Measurements from ENCODE around the gene FGF4.

The FGF4 gene

DNA sequence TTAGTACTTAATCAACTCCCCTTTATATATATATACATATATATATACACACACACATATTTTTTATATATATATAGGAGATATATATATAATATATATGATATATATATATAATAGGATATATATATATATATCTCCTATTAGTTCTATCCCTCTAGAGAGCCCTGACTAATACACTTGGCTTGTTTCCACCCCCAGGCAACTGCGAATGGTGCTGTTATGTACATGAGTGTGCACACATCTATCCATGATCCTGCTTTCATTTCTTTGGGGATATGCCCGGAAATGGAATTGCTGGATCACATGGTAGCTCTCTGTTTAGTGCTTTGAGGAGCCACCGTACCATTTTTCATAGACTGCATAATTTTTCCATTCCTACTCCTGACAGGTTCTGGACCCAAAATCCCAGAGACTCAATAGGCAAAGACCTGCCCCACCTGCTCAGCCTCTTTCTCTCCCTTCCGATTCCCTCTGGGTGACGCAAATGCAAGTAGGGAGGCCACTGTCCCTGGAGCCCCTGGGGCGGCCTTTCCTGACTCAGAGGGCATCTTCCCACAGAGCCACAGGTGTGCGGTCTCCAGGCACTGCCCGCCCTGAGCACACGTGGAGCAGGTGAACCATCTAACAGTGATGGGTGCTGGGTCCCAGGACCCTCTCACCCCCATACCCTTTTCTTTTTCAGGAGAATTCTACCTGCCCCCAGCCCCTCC lies 32.1 kb upstream of the FGF4 start:
- DNase-seq (ENCODE audit: low read depth, low spot score) = no peak

DNA sequence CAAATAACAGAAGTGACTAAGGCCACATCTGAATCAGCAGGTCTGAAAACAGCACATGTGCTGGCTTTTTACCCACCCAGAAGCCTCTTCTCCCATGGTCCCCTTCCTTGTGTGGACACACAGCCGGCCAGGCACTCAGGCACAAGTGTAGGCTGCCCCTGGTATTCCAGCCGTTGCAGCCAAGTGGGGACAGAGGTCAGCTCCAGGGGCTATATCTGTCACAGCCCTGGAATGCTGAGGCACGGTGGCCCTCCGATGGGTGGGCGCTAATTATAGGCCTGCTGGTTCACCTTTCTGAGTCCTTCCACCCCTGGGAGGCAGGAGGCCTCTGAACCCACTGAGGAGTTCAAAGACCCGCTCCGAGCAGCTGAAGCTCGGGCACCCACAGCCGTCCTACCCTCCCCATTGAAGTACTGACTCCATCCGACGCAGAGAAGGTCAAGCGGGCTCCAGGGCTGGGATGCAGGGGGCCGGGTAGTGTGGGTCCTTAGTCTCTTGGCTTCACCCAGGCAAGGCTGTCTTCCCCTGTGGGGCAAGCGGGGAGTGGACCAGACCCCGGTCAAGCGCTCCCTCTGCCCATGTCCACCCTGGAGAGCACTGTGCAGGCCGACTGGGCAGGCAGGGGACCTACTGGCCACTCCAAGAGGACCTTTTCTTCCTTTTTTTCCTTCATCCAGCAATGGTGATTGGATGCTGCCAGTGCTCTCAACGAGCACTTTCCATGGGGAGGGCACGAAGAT lies 29.8 kb upstream of the FGF4 start:
- DNase-seq (ENCODE audit: low read depth, low spot score) = no peak

- DNase-seq (ENCODE audit: low read depth, low spot score) = no peak
Measured at GRCh38 chr11:69803604-69804218, 28.6 kb upstream of the FGF4 start.

DNA sequence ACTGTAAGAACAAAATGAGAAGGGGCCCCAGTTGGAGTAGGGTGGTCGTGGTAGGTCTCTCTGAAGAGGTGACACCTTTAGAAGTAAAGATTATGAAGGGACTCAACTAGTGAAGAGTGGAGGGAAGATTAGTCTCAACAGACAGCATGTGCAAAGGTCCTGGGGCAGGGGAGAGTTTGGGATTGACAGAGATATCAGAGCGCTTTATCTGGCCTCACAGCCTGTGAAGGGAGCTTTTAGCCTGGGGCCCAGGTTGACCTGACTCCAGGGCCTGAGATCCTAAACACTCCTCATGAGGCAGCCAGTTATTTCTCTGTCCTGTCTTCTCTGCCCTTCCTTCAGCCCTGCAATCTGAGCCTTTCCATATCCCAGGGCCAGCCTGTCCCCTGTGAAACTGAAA lies 27.9 kb upstream of the FGF4 start:
- DNase-seq (ENCODE audit: low read depth, low spot score) = no peak

DNA sequence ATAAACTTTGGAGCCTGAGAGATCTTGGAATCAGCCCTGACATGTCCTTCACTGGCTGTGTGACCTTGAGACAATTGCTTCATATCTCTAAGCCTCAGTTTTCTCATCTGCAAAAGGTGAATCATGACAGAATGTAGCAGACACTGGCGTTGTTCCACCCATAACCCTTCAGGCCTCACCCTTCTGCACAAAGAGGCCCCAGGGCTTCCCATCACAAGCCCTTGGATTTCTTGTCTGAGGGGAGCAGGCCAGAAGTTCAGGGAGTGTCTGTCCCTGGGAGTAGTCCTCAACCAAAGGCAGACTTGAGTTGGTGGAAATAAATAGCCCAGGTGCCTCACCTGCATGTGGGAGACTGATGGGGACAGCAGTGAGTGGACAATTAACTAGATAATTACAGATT lies 27.4 kb upstream of the FGF4 start:
- no peak for DNase-seq (ENCODE audit: low read depth, low spot score)

DNA sequence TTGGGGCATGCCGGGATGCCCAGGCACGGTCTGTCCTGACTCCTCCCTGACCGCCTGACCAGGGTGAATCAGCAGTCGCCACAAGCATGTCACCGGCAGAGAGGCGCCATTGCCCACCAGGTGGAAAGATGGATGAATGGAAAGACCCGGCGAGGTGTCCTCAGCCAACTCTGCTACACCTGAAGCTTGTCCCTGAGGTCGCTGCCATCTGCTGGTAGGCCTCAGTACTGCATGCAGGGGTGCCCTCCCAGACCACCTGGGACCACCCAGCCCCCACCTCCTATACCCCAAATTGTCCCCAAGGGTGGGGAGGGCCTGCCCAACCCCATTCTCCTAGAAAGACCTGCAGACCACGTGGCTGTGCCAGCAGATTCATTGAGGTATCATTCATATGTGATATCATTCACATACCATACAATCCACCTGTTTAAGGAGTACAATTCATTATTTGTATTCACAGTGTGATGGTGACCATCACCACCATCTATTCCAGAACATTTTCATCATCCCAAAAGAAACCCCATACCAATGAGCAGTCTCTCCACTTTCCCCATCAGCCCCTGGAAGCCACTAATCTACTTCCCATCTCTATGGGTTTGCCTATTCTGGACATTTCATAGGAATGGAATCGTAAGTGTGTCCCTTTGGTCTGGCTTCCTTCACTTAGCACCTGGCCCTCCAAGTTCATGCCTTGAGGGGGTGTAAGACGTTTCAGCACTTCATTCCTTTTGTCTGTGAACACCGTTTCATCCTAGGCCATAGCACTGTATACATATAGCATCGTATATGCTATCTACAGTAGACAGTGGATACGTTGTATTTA lies 26.6 kb upstream of the FGF4 start:
- no peak for DNase-seq (ENCODE audit: low read depth, low spot score)

DNA sequence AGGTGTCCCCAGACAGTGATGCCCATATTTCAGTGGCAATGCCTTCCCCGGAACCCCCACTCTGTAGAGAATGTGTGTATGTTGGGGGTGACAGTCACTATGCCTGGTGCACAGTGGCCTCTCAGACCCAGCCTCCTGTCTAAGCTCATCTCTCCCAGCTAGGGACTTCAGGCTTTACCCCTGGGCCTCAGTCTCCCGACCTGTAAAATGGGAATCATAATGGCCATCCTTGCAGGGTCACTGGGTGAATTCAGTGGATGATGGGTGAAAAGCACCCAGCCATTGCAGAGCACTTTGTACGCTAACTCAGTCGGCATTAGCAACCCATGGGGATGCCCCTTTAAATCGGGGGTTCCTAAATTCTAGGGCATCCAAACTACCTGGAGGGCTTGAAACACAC lies 25.1 kb upstream of the FGF4 start:
- no peak for DNase-seq (ENCODE audit: low read depth, low spot score)

DNA sequence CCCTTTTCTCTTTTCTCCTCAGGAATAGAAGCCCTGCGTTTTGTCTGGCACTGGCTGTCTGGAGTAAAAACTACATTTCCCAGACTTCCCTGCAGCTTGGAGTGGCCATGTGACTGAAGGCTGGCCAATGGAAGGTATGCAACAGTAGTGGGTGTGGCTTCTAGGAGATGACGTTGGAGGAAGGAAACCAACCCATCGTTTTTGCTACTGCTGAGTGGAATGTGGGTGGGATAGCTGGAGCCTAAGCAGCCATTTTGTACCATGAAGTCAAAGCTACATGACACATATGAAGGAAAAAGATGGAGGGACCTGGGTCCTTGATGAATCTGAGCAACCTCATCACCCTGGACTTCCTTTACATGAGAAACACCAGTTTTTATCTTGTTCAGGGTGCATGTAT lies 24.4 kb upstream of the FGF4 start:
- no peak for DNase-seq (ENCODE audit: low read depth, low spot score)

DNA sequence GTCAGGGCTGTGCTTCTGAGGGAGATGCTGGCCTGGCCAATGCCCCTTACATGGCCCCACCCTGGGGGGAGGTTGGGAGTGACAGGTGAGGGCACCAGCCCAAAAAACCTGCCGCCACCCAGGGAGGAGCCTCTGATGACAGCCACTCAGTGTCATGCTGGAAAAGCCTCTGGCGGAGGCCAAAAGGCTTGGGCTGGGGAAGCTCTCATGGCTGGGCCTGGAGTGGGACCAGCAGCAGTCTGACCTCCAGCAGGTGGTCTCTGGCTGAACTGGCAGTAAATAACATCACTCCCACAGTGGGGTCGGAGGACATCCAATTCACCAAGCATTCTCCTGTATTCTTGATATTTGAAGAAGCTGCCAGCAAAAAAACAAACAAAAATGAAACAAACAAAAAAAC lies 24.0 kb upstream of the FGF4 start:
- DNase-seq (ENCODE audit: low read depth, low spot score) = no peak

- DNase-seq (ENCODE audit: low read depth, low spot score) = no peak
Measured at GRCh38 chr11:69797737-69798528, 22.8 kb upstream of the FGF4 start.

GRCh38 chr11:69797156-69797555 lies 22.0 kb upstream of the FGF4 start:
- no peak for DNase-seq (ENCODE audit: low read depth, low spot score)

DNA sequence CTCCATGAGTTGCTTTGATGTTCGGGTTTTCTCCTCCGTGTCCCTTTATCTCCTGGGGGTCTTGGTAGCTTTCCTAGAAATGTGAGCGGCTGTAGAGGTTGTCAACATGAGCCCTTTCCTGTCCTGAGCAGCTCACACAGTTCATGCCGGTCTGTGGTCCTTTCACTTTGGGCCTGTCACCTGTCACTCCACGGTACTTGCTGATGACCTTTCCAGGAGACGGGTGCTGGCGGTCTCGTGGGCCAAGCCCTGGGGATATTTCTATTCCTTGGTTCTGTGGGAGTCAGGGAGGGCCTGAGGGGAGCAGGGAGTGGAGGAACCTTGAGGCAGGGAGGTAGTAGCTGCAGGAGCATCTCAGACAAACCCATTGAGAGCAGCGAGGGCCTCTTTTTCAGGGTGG lies 20.9 kb upstream of the FGF4 start:
- DNase-seq (ENCODE audit: low read depth, low spot score) = no peak

DNA sequence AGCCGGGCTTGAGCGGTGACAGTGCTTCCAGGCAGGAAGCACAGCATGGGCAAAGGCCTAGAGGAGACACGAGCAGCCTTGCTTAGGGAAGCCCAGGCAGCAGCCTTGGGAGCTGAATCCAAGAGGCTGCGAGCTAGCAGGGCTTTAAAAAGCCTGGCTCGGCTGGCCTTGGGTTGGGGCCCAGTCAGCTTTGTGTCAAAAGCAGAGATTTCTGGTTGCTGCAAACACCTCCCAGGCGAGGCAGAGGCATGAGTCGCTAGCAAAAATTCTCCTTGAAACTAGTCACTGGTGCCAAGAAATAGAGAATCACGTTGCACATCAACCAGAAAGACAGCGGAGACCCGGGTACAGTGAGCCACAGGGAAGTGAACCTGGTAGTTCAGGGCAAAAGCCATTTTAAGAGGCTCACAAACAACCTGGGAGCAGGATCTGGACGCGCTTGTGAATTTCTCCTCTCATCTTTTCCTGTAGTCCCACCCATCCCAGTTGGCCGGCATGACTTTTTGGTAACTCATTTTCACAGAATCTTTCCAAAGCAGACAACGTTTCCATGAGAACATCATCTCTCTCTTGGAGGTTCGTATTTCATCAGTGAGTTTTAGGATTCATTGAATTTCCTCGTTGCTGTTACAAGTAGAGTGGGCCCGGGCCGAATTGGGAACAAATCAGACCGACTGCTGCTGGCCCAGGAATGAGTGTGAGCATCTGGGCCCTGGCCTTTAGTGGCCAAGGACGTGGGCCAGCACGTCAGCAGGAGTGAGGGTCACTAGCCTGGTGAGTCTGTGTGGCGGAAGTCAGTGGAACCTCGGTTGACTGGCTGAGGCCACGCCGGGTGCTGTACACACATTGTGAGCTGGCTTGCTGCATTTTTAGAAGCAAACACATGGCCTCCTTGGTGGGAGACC lies 16.4 kb upstream of the FGF4 start:
- no peak for DNase-seq (ENCODE audit: low read depth, low spot score)

GRCh38 chr11:69788956-69789355 lies 13.8 kb upstream of the FGF4 start:
- DNase-seq (ENCODE audit: low read depth, low spot score) = no peak

DNA sequence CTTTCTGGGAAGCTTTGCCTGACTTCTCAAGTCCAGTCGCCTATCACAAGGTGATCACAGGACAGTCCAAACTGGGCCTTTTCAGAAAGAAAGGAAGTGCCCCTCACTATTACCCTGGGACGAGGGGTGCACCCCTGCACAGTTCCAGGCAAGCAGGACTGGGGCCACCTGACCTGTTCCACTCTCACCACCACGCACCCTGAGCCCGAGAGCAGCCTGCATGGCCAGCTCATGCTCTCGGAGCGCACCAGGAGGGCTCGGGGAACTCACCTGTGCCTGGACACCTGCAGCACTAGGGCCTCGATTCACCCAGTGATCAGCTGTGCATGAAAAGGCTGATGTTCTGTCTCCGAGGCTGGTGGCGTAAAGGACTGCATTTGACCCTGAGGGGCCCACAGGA lies 12.8 kb upstream of the FGF4 start:
- DNase-seq (ENCODE audit: low read depth, low spot score) = no peak

DNA sequence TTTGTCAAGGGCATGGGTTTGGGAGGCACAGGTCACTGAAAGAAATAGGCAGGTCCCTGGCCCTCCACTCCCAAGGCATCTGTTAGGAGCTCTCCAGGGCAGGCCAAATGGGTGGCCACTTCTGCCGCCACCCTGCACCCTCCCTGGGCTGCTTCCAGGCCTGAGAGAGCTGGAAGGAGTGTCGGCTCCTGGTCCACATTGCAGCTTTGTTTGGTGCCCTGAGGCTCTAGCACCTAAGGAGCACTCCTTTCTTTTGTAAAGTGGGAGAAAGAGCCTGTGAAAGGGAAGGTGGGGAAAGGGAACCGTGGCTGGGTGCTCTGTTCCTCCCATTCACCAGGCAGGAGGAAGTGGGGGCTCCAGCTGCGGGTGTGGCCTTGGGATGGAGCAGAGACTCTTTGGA lies 12.3 kb upstream of the FGF4 start:
- no peak for DNase-seq (ENCODE audit: low read depth, low spot score)

- no peak for DNase-seq (ENCODE audit: low read depth, low spot score)
Measured at GRCh38 chr11:69781241-69781640, 6.1 kb upstream of the FGF4 start.

DNA sequence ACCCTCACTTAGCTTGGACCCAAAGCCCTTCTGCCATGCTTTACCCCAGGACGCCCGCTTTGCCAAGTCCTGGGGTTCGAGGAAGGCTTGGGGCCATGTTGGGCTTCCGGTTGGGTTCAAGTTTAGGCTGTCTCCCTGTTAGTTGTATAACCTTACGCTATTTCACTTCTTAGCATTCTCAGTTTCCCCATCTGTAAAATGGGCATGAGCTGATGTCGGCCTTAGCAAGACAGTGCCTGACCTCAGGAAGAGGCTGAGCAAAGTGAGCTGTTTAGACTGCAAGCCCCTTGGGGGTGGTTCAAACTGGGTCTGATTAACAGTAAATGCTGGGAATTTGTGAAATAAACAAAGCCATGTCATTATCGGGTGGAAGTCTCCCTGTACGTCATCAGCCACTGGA lies 3.2 kb upstream of the FGF4 start:
- no peak for DNase-seq (ENCODE audit: low read depth, low spot score)

GRCh38 chr11:69774354-69775162 lies 583 bp downstream of the FGF4 start:
- DNase-seq (ENCODE audit: low read depth, low spot score) = no peak

Data from activated naive CD8-positive, alpha-beta T cell treated with anti-CD3 and anti-CD28 coated beads, Interleukin-2, amount 50 U/mL, for 16 hours (primary cell).